Body of pancreas (tissue), 4 donors: Measurements from ENCODE around the gene AGMO. TPM values are rescaled to one million over a fixed set of nuclear protein-coding genes. Genes with fewer than 3 reads are reported as not detected.

Experiments
- ATAC-seq: fragments of 150-250 bp; one replicate; pipeline ENCODE4 v1.9.1; 2016
- DNase-seq, 4 donors: peaks; one replicate each; pipeline ENCODE4 v3.0.0-alpha.2; 2019
- H3K27ac ChIP-seq, 4 donors: fragments of 200-600 bp; sonication (generic); 1 replicate in 3 of 4; 2 replicates in 1 of 4; pipeline versions ENCODE4 v1.5.1 to v1.6.1; 2016 to 2019; ENCODE audit warnings: mild to moderate bottlenecking in 1 of 4, mixed read lengths in 1 of 4, moderate library complexity in 1 of 4
- H3K27me3 ChIP-seq, 2 donors: fragments of 200-600 bp; sonication (generic); one replicate each; pipeline ENCODE4 v1.6.0; 2016; ENCODE audit warnings: mild to moderate bottlenecking in 1 of 2
- H3K36me3 ChIP-seq, 2 donors: fragments of 200-600 bp; sonication (generic); replicated peaks in 1 of 2; 2 replicates each; pipeline ENCODE4 v1.5.1; 2016; ENCODE audit warnings: low read depth in 2 of 2; ENCODE audit not compliant: insufficient read depth in 1 of 2
- H3K4me1 ChIP-seq: fragments of 200-600 bp; sonication (generic); one replicate; pipeline ENCODE4 v1.6.0; 2016
- H3K4me3 ChIP-seq, 2 donors: fragments of 200-600 bp; sonication (generic); 1 replicate in 1 of 2; 2 replicates in 1 of 2; pipeline ENCODE4 v1.5.1; 2016 to 2019
- H3K9me3 ChIP-seq, 3 donors: fragments of 200-600 bp; sonication (generic); 1 replicate in 2 of 3; 2 replicates in 1 of 3; pipeline ENCODE4 v1.5.1; 2016
- POLR2A ChIP-seq, 3 donors: fragments of 450-650 bp; IDR thresholded peaks; one replicate each; pipeline ENCODE4 v1.6.1; 2016; ENCODE audit warnings: antibody characterized with exemption in 3 of 3, mild to moderate bottlenecking in 2 of 3
- WGBS, 2 donors: methylation state at CpG; one replicate each; pipeline ENCODE4 v1.1.5; 2017; 5-methylcytosine and 5-hydroxymethylcytosine counted together
- intact Hi-C: fragments of 100-400 bp; cut with DNase I; formaldehyde crosslinking; loops from one replicate; pipeline ENCODE4 v1.15.1; 2023
- total RNA-seq, 2 donors: library from RNA; depleted of rRNA; stranded (reverse); fragments of >200 nt; gene quantifications; one replicate each; pipeline ENCODE4 v1.1.0, GENCODE V29; 2016
- TF ChIP-seq, protein P1 (sequence below), 7 experiments: fragments of 450-650 bp in 4 of 7; fragments of 200-600 bp in 3 of 7; sonication (generic) in 3 of 7; IDR thresholded peaks; one replicate each; pipeline ENCODE4 v1.5.1; 2016 to 2019; ENCODE audit warnings: antibody characterized with exemption in 7 of 7

The AGMO gene
- total RNA-seq, 2 donors from 2014 or later = 0.52 TPM; not detected in 1

DNA sequence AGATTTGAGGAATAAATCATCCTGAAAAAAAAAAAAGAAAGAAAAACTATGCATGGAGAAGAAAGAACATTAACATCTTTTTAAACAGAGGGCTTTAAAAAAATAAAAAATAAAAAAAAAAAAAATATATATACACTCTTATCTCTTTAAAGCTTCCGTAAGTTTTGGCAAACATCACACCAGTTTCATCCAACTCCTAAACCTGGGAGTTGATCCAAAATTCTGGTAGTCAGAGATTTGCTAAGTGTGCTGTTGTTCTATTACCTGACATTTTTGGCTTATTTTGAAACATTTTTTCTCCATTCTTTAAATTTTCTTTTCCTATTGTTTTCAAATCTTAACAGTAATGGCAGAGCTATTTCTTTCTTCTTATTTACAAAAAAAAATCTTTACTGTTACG, 273.1 kb downstream of the AGMO start:
- TF ChIP-seq POLR2A (IDR thresholded peaks at IDR 0.05) = no peak
- TF ChIP-seq, protein P1, sequence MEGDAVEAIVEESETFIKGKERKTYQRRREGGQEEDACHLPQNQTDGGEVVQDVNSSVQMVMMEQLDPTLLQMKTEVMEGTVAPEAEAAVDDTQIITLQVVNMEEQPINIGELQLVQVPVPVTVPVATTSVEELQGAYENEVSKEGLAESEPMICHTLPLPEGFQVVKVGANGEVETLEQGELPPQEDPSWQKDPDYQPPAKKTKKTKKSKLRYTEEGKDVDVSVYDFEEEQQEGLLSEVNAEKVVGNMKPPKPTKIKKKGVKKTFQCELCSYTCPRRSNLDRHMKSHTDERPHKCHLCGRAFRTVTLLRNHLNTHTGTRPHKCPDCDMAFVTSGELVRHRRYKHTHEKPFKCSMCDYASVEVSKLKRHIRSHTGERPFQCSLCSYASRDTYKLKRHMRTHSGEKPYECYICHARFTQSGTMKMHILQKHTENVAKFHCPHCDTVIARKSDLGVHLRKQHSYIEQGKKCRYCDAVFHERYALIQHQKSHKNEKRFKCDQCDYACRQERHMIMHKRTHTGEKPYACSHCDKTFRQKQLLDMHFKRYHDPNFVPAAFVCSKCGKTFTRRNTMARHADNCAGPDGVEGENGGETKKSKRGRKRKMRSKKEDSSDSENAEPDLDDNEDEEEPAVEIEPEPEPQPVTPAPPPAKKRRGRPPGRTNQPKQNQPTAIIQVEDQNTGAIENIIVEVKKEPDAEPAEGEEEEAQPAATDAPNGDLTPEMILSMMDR (IDR thresholded peaks at IDR 0.05) = no peak
- no peaks in the 10 kb centered on the region for H3K4me1 ChIP-seq
- intact Hi-C loops = no loop called here
- H3K9me3 ChIP-seq = no peaks in the 10 kb centered on the region
- H3K27ac ChIP-seq = no peak overlapping the region
- no peaks in the 10 kb centered on the region for H3K36me3 ChIP-seq
- no peaks in the 10 kb centered on the region for H3K27me3 ChIP-seq
- no peak for DNase-seq
- H3K4me3 ChIP-seq = no peak overlapping the region
- WGBS, 2 donors = 35 to 45% methylated on average over 2 of the region's 2 CpGs
- no peak for ATAC-seq

DNA sequence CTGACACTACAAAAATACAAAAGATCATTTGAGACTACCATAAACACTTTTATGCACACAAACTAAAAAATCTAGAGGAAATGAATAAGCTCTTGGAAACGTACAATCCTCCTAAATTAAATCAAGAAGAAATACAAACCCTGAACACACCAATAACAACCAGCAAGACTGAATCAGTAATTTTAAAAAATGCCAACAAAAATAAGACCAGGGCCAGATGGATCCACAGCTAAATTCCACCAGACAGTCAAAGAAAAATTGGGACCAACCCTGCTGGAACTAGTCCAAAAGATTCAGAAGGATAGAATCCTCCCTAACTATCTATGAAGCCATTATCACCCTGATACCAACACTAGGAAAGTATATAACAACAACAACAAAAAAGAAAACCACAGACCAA, 277.4 kb downstream of the AGMO start:
- no peaks in the 10 kb centered on the region for H3K4me1 ChIP-seq

DNA sequence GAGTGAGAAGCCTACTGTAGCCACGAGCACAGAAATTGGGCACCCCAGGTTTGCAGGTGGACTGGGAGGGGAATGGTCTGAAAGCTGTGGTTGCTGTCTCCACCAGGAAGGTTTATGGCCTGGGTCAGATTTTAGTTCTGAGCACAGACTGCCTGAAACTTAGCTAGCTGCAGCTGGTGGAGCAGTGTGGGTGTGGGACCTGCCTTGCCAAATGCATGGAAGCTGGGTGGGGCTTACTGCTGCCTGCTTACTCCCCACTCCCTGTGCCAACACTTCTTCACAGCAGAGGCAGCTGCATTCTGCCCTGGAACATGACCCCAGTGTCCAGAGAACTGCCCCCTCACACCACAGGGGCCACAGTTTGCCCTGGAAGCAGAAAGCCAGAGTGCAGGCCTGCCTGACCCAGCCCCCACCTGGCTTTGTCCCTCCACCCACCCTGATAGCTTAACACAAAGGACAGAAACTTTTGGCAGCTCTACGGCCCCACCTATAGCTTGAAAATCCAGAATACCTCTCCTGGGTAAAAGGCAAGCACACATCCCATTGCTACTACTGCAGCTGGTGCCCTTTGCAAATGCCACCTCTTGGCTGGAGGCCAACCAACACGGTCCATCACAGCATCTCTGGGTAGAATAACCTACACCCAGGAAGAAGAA, 281.6 kb downstream of the AGMO start:
- no peak overlapping the region for H3K4me3 ChIP-seq
- no peak for ATAC-seq
- no peak for TF ChIP-seq POLR2A (IDR thresholded peaks at IDR 0.05)
- TF ChIP-seq, protein P1 (IDR thresholded peaks at IDR 0.05) = no peak

More for the DNA sequence above, 277.4 kb downstream of the AGMO start:
- H3K36me3 ChIP-seq = no peaks in the 10 kb centered on the region
- TF ChIP-seq POLR2A (IDR thresholded peaks at IDR 0.05) = no peak
- TF ChIP-seq, protein P1 (IDR thresholded peaks at IDR 0.05) = no peak
- no peak overlapping the region for H3K27ac ChIP-seq
- no peak overlapping the region for H3K4me3 ChIP-seq
- no peak for ATAC-seq
- no peaks in the 10 kb centered on the region for H3K27me3 ChIP-seq
- intact Hi-C loops = no loop called here
- H3K9me3 ChIP-seq = no peaks in the 10 kb centered on the region
- DNase-seq = no peak
- 41 to 50% methylated on average over 1 of the region's 1 CpG for WGBS, 2 donors

DNA sequence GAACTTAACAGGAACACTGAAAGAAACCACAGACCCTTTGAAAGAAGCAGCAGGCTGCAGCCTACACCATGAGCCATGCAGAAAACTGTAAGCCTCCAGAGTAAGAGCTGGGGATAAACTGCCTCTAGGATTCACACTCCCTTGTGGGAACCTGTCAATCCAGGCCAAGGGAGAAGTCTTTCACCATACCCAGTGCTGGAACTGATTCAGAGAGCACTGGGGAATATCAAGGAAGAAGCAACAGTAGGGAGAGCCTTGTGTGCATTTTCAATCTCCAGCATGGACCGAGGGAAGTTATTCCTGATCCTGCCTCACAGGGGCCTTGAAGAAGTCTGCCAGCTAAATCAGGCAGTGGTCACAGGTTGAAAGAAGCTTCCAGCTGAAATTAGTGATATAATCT, 282.2 kb downstream of the AGMO start:
- 39 to 52% methylated on average over 1 of the region's 1 CpG for WGBS, 2 donors
- H3K9me3 ChIP-seq = peaks cover 0 to 4% (median 0%) of the 10 kb centered on the region in 3 donors
- H3K4me3 ChIP-seq = no peak overlapping the region
- intact Hi-C loops = no loop called here
- TF ChIP-seq, protein P1 (IDR thresholded peaks at IDR 0.05) = no peak
- no peak for TF ChIP-seq POLR2A (IDR thresholded peaks at IDR 0.05)
- no peak for DNase-seq
- no peak for ATAC-seq
- H3K4me1 ChIP-seq = no peaks in the 10 kb centered on the region
- H3K27ac ChIP-seq = no peak overlapping the region
- H3K27me3 ChIP-seq = no peaks in the 10 kb centered on the region
- no peaks in the 10 kb centered on the region for H3K36me3 ChIP-seq

More for the DNA sequence above, 281.6 kb downstream of the AGMO start:
- no peaks in the 10 kb centered on the region for H3K4me1 ChIP-seq
- intact Hi-C loops = no loop called here
- WGBS, 2 donors = 53 to 57% methylated on average over 3 of the region's 3 CpGs
- H3K36me3 ChIP-seq = no peaks in the 10 kb centered on the region
- no peak overlapping the region for H3K27ac ChIP-seq
- H3K9me3 ChIP-seq = peaks cover 0 to 4% (median 0%) of the 10 kb centered on the region in 3 donors
- no peaks in the 10 kb centered on the region for H3K27me3 ChIP-seq
- DNase-seq = no peak

DNA sequence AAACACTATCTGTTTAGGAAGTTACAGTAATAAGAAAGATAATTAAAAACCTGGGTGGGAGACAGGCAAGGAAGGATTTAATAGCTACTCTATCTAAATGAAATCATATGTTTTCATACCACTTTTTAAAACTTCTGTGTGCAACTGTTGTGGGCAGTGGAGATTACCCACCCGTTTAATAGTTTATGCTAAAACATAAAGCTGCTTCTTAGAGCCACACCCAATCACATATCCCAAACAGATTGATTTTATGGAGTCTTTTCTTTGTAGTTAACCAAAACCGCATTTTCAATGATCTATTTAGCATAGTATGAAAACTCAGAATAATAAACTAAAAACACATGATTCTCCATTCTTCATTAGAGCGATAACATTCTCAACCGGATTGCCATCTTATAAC, 304.1 kb downstream of the AGMO start:
- WGBS, 2 donors = 73 to 78% methylated on average over 4 of the region's 4 CpGs
- no peak for TF ChIP-seq POLR2A (IDR thresholded peaks at IDR 0.05)
- TF ChIP-seq, protein P1 (IDR thresholded peaks at IDR 0.05) = no peak
- no peak overlapping the region for H3K27ac ChIP-seq
- H3K4me1 ChIP-seq = no peaks in the 10 kb centered on the region
- intact Hi-C loops = no loop called here
- H3K9me3 ChIP-seq = no peaks in the 10 kb centered on the region
- ATAC-seq = no peak
- H3K36me3 ChIP-seq = no peaks in the 10 kb centered on the region
- H3K27me3 ChIP-seq = no peaks in the 10 kb centered on the region
- no peak overlapping the region for H3K4me3 ChIP-seq
- no peak for DNase-seq
